GM18517 (cell line): ENCODE data around the gene CAPN13.

Source experiments
- ATAC-seq: cut with Tn5 transposase; IDR thresholded peaks from one replicate; pipeline ENCODE4 v1.9.1; 2021; ENCODE audit warnings: mild to moderate bottlenecking, moderate library complexity; ENCODE audit not compliant: unreplicated experiment

Gene CAPN13

DNA sequence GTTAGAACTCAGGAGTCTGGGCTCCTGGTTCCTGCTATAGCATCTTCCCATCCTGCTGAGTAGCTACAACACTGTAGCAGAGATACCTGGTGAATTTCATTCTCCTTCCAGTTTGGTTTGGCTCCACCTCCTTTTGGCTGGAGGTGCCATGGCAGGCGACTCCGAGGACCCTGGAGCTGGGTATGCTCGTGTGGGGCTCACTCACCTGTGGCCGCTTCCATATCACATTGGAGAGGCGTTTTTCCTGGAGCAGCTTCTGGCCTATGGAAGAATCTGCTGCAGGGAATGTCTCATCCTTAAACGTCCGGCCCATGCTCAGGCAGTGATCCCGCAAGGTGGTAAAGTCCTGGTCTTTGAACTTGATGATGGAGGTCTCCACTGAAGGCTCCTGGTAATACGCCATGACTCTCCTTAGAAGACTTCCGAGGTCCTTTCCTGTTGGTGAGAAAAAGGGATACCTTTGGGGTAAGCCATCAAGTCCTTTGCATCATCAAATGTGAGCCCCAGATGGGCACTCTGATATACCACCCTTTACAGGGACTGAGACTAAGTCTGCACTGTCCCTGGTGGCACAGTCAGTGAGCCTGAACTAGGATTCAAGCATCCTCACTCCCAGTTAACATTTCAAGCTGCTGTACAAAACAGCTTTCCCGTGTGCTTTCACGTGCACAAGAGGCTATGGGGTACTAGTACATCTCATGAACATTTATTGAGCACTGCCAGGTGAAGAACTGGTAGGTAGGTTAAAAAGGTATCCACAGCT lies 20.1 kb downstream of the CAPN13 start:
- no peak for ATAC-seq

DNA sequence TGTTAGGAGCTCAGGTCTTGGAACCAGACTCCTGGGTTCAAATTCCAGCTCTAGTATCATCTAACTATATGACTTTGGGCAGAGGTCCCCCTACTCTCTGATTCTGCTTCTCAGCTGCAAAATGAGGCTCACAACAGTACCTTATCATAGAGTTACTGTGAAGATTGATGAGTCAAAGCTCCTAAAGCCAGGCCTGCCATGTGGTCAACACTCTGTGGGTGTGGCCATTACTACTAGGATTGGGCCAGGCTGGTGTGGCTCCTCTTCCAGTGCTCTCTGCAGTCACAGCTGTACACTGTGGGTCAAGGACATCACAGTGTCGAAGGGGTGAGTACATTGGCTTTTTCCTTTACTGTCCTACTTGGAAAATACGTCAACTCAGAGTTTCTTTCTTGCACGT lies 22.6 kb downstream of the CAPN13 start:
- ATAC-seq = no peak

GRCh38 chr2:30781961-30782533 lies 25.2 kb downstream of the CAPN13 start:
- no peak for ATAC-seq

- ATAC-seq = no peak
Measured at GRCh38 chr2:30781451-30781850, 25.8 kb downstream of the CAPN13 start.

- no peak for ATAC-seq
Measured at GRCh38 chr2:30780776-30781330, 26.4 kb downstream of the CAPN13 start.

- no peak for ATAC-seq
Measured at GRCh38 chr2:30778611-30779010, 28.6 kb downstream of the CAPN13 start.

DNA sequence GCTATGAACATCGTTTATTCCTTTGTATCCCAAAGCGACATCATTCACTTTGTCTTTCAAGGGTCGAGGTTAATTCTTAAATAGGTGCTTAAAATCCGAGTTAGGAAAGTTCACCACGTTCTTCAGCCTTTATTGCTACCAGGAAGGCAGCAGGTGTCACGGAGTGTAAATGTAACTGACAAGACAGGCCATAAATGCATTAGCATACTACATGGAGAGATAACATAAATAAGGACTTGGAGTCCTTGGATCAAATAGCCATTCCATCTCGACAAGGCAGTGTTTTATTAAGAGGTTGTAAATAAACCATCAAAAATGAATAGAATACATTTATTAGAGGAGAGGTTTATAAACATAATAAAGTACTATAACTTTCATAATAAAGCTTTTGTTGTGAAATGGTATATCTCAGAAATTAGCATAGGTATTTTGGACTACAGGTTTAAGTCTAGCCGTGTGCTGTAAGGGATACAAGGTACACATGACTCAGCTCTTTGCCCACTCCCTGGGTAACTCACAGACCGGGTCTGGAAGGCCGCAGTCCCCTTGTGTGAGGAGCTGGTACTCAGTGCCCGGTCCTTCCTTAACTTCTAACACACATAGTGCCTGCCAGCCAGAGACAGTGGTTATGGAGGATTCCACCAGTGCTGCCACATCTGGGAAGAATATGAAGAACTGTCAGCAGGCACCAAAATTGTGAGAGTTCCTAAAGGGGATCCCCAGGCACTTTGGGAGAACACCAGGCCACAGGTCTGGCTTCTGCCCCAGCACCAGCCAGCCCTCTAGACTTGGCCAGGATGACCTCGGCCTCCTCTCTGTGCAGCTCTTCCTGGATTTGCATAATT lies 29.4 kb downstream of the CAPN13 start:
- no peak for ATAC-seq

DNA sequence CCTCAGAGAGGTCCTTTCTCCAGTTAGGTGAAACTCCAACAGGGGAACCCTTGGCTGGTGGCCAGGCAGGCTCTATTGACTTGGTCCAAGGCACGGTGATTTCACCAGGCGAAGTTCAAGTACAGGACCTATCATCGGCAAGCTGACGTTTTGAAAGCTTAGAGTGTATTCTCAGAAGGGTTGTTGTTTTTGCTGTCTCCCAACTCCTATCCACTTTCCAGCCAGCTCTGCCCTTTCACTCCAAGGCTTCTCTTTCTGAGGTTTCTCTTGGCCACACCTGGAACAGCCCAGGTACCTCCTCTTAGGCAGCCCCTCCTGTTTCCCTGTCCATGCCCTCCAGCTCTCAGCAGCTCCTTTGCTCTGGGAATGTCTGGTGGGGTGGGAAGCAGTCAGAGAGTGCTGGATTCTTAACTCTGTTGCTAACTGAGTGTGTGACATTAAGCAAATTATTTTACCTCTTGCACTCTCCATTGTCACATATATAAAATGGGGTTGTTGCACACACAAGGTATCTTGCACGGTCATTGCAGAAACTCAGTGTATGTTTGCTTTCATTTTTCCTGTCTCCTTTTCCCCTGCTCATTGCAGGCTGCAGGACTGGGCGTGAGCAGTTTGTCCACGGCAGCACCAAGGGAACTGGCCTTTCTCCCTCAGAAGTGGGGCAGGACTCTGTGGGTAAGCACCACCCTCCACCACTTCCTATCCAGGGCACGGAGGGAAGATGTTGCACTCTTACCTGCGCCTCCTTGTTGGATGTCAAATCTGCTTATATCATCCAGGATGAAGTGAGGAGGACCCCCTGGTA lies 30.2 kb downstream of the CAPN13 start:
- ATAC-seq = no peak

DNA sequence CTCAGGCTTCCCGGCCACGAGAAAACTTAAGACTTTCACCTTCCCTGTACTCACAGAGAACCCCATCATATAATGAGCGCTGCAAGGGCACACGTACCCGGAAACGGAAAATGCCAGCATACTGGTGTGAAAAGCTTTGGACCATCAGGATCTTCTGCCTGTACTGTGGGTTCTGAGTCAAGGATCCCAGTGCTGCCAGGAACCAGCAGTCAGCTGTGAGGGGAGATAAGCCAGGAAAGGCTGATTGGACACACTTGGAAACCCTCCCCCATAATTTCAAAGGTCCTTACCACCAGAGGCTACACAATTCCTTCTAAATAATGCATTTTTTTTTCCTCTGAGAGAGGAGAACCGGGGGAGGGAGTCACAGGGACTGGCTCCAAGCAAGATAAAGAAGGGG lies 31.4 kb downstream of the CAPN13 start:
- ATAC-seq = no peak

GRCh38 chr2:30772021-30772705 lies 35.1 kb downstream of the CAPN13 start:
- no peak for ATAC-seq

GRCh38 chr2:30770816-30771576 lies 36.2 kb downstream of the CAPN13 start:
- ATAC-seq = no peak

GRCh38 chr2:30769891-30770462 lies 37.3 kb downstream of the CAPN13 start:
- ATAC-seq = no peak

DNA sequence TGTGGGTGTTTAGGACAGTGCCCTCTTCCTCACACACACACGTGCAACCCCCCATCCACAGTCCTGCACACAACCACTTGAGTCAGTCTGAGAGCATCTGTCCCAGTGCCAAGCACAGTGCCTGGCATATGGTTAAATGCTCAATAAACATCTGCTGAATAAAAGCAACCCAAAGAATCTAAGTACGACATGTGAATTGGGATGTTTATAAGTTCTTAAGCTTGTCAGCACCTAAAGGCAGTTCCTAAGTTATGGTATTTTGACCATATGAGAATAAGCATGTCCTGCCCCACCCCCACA lies 37.8 kb downstream of the CAPN13 start:
- ATAC-seq = no peak

DNA sequence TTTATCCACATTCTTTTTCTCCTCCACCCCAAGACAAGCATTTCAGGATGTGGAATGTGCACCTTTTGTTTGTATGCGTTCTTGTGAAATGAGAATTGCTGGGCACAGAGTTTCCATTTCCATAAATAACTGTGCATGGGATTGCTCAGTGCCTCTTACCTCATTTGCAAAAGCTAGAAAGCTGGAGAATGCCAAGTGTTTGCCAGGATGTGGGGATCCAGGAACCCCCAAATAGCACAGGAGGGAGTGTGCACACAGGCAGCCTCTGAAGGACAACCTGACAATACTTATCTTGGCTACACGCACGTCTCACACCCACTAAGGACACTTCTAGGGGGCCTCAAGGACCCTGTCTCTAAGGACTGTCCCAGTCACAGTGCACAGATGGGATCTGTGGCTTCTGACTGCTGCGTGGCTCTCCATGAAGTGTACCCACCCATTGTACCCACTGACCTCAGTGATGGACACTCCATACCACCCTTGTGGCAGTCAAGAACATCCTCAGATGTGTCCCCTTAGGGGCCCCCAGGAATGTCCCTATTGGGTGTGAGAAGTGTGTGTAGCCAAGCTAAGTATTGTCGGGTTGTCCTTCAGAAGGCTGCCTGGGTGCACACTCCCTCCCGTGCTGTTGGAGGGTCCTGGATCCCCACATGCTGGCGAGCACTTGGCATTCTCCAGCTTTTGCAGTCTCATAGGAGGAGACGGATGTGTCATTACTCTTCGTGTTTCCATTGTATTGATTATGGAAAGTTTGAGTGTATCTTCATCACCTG lies 38.4 kb downstream of the CAPN13 start:
- ATAC-seq = no peak

GRCh38 chr2:30768036-30768686 lies 39.1 kb downstream of the CAPN13 start:
- no peak for ATAC-seq

GRCh38 chr2:30766666-30767065 lies 40.6 kb downstream of the CAPN13 start:
- ATAC-seq = no peak

DNA sequence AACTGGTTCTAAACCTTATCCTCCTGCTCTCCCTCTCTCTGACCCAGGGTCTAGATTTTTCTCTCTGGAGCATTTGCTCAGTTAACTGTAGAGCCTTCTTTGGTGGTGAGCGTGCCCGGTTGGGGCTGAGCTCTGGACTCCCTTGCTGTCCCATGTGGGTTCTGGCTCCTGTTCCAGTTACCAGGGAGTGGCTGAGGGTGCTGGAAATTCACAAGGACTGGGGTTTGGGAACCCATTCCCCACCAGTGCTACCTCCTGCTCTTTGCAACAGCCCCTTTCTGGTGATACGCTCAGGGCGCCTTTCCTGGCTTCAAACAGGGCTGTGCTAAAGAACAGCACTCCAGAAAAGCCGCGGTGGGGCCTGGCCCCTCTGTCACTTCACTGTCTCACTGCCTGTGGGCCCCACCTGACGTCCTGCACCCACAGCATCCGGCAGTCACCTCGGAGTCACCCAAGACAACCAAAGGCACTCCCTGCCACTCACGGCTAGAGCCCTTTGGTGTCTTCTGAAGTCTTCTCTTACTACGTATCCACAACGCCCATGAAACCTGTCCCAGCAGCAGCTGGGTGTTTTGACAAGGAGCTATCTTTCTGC lies 41.3 kb downstream of the CAPN13 start:
- no peak for ATAC-seq

DNA sequence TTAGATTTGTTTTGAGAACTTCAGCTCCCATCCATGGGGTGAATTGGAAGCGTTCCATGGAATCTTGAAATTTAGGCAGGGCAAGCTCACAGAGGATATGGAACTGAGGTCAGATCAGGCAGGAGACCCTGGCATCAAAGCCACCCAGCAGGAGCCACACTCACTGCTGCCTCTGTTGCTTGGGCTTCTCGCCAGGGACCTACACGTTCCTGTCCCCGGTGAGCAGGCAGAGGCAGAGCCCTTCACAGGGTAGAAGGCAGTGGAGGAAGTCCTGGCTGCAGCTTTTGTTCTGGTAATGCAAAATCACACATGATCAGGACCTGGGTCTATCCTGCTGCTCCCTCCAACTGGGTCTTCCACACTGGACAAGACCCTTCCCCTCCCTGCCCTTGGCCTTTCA lies 42.1 kb downstream of the CAPN13 start:
- ATAC-seq = no peak
